Fibroblast of skin of right quadriceps (primary cell): ENCODE results near the gene DENND4A.
"Not testable (repeated sequence)": the region's sequence is repeated elsewhere in the genome, so short reads cannot be mapped to it uniquely, and the experiment has no call there.

Source experiments
- DNase-seq: peaks from one replicate; pipeline ENCODE4 v3.0.0-alpha.2; 2013

The DENND4A gene

DNA sequence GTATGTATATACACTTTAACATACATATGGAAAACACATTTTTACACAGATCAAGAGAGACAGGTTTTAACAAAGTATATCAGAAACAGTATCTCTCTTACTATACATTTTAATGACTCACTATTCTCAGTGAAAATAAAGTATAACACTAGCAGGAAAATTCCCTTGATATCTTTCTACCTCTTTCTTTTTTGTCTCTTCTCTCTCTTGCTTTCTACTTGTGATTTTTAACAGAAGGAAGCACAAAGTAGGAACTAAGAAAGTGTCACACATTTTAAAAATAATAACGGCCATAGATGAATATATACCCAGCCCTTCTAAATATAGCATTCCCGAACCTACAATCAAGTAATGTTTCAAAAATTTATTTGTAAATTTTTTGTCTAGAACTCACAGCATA, 4.8 kb downstream of the DENND4A start:
- no peak for DNase-seq

DNA sequence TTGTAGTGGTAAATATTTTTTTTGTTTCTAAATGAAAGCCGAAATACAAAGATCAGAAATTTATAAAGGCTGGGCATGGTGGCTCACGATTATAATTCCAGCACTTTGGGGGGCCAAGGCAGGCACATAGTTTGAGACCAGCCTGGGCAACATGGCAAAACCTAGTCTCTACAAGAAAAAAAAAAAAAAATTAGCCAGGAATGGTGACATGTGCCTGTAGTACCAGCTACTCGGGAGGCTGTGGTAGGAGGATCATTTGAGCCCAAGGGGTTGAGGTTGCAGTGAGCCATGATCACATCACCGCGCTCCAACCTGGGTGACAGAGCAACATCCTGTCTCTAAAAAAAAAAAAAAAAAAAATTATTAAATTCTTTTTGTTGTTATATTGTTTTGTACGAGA, 6.9 kb downstream of the DENND4A start:
- no peak for DNase-seq

DNA sequence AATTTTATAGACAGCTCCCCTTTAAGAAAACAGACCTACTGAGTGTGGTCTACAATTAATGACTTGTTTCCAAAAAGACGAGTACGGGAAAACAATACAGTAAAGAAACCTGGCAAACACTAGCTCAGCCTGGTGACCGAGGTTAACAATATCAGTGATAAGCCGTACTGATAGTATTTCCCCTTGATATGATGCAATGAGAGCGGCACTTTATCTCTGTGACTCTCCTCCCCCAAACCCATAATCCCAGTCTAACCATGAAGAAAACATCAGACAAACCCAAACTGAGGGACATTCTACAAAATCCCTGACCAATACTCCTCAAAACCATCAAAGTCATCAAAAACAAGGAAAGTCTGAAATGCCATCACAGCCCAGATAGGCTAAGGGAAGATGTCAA, 8.2 kb downstream of the DENND4A start:
- DNase-seq, result no peak

DNA sequence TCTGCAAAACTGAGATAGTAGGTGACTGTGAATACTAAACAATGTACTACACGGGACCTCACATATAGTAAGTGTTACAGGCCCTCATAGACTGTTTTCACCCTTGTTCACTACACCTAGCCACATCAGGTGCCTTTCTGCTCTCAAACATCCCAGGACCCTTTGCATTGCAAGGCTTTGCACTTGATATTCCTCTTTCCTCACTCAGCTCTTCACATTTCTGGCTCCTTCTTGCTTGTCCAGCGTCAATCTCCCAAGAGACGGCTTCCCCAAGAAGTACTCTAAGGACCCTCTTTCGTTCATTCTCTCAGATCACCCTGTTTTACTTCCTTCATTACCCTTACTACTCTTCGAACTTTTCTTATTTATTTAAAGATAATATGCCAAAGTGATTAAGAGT, 10.0 kb downstream of the DENND4A start:
- no peak for DNase-seq

DNA sequence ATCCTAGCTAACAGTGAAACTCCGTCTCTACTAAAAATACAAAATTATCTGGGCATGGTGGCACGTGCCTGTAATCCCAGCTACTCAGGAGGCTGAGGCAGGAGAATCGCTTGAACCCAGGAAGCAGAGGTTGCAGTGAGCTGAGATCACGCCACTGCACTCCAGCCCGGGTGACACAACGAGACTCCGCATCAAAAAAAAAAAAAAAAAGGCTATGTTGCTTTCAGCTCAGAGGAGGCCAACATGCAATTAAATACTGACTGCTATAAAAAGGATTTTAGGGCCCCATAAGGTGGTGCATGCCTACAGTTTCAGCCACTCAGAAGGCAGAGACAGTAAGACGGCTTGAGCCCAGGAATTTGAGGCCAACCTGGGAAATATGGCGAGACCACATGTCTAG, 13.4 kb downstream of the DENND4A start:
- not testable (repeated sequence) for DNase-seq

DNA sequence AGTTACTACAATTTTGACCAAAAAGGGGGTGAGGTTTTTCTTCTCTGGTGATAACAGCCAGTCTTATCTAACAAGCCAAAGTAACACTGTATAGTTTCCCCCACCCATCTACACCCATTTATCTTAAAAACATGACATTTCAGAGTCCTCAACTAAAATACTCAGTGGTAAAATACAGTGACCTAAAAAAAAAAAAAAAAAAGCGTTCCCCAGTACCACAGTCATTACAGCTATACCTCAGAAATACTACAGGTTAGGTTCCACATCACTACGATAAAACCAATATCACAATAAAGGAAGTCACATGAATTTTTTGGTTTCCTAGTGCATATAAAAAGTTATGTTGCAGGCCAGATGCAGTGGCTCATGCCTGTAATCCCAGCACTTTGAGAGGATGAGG, 13.8 kb downstream of the DENND4A start:
- no peak for DNase-seq

DNA sequence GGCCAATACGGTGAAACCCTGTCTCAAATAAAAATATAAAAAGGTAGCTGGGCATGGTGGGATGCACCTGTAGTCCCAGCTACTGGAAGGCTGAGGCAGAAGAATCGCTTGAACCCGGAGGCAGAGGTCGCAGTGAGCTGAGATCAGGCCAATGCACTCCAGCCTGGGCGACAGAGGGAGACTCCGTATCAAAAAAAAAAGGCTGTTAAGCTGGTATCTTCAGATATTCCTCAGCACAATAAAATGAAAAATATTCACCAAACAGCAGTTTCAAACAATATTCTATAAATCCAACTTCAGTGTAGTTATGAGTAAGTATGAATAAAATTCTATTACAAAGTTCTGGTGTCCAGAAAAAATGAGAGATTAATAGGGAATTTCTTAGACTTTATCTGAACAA, 14.2 kb downstream of the DENND4A start:
- no peak for DNase-seq

DNA sequence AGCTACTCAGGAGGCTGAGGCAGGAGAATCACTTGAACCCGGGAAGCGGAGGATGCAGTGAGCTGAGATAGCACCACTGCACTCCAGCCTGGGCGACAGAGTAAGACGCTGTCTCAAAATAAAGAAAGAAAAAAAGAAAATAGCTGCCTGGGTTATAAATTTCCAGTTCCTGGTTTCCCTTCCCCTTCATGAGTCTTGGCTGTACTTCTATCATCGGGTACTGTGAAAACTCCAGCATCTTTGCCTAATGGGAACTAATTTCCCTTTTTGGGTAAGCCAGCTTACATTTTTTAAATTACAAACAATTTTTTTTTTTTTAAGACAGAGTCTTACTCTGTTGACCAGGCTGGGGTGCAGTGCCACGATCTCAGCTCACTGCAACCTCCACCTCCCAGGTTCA, 15.0 kb downstream of the DENND4A start:
- no peak for DNase-seq

DNA sequence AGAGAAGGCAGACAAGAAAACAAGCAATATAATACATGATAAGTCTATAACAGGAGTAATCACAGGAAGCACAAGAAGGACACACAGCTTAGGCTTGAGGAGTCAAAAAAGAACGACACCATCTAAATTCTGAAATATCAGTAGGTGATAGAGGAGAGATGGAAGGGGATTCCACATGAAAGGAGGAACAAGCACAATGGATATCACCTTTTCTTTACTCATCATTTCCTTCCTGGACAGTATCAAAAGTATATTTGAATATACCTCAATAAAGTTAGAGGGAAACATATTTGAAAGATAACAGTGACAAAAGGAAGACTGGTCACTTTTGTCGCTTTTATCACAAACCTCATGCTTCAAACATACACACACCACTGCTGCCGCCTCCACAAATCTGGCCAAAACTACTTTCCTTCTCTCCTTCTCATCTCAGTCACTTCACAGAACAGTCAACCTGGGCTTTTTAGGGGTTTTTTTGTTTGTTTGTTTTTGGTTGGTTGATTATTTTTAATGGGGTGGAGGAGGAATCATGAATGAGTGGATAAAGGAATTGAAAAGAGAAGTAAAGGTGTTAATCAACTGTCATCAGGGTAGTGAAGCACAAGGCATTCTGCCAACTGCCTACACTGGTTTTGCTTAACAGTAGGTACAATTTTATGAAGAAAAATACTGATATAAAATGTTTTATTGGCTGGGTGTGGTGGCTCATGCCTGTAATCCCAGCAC, 18.5 kb downstream of the DENND4A start:
- no peak for DNase-seq

DNA sequence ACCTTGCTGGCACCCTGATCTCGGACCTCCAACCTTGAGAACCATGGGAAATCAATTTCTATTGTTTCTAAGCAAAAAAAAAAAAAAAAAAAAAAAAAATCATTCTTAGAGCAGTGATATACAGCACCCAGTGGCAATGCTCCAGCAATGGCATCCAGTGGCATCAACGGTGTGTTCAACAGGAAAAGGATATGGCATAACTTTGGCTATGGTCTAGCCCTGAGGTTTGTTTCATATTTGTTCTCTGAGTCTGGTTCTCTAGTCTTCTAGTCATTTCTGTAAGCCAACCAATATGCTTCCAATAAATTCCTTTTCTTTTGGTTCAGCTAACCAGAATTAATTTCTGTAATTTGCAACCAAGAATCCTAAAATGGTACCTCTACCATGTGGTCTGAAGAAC, 19.2 kb downstream of the DENND4A start:
- DNase-seq, result peak; percentile 6

DNA sequence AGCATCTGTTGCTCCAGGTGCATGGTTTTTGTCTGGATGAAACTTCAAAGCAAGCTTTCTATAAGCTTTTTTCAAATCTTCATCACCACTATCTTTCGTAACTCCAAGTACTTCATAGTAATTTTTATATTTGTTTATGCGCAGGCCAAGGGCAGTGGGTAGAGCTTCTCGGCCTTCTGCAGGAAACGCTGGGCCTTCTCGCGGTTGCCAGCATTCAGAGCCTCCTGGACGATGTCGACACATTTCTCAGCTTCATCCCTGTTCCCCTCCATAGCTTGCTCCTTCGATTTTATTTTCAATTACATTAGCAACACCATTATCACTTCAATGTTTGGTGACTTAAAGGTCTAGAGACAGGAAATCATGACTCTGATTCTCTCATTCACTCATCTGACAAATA, 20.2 kb downstream of the DENND4A start:
- DNase-seq, result no peak

DNA sequence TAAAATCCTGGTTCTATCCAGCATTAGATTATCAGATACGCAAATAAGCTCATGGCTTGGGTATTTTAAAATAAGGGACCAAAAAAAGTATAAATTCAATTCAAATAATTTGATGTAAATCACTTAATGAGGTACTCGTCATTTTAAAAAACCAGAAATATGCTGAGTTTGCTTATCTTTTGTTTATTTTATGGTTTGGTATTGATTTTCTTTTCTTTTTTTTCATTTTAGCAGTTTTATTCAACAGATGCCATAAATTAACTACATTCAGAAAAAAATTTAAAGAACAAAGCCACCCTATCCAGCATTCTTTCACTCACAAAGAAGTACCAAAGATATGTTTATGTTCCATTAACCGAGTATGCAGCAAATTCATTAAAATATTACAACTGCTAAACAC, 22.6 kb downstream of the DENND4A start:
- DNase-seq, result no peak

DNA sequence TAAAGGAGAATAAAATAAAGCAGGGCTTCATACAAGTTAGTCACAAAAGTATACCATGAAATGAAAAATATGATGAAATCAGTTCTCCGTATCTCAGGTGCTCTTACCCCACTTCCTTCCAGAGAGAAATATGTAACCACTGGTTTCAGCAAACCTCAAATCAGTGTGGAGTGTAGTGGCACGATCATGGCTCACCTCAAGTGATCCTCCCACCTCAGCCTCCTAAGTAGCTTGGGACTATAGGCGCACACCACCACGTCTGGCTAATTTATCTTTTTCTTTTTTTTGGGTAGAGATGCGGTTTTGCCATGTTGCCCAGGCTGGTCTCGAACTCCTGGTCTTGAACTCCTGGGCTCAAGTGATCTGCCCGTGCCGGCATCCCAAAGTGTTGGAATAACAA, 24.2 kb downstream of the DENND4A start:
- DNase-seq, result no peak

DNA sequence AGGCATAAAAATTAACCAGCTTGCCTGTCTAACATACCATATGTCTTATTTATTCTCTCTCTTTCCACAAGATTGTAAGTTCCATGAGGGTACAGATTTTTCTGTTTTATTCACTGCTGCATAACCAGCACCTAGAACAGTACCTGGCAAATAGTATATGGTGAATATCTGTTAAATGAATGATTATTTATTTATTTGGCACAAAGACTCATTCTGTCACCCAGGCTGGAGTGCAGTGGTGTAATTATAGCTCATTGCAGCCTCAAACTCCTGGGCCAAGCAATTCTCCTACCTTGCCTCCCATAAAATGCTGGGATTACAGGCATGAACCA, 24.9 kb downstream of the DENND4A start:
- no peak for DNase-seq

DNA sequence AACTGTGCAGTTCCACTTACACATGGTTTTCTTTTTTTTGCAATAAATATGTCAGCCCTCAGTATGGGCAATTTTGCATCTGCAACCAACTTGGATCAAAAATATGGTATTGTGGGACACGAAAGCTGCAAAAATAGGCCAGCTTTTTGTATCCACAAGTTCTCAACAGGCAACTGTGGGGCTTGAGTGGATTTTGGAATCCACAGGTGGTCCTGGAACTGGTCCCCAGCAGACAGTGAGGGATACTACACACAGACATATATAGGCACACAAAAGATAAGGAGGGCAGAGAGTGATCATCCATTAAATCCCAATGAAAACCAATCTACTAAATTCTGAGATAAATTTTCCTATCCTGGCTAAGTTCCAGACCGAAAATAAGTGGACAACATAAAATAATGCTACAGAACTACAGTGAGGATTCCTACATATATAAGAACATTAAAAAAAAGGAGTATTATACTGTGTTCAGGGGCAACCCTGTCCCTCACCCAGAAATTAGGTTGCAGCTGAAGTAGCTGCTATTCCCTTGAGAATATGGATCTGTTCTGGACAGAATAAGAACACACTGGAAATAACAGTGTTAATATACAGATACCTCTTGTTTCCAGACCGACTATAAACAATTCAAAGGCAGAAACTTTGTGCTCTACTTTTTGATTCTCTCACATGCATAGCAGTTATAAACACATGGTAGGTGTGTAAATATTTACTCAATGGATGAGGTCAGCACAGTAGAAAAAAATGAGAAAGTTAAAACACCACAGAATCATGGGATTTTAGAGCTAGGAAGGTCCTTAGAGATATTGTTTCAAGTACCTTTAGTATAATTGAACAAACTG, 25.4 kb downstream of the DENND4A start:
- no peak for DNase-seq

DNA sequence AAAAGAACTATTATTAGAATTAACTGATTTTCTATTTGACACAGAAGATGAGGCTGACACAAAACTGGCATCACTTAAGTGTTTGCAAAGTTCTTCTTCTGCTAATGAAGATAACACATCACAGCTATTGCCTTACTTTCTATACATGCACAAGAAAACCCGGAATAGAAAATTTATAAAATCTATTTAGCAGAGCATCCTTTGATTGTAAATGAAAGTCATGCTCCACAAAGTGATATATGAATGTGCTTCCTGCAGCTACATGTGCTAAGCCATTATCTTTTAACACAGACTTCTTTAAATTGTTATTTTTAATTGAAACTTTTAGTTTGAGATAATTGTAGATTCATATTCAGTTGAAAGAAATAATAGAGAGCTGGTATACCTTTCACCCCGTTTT, 27.0 kb downstream of the DENND4A start:
- no peak for DNase-seq

DNA sequence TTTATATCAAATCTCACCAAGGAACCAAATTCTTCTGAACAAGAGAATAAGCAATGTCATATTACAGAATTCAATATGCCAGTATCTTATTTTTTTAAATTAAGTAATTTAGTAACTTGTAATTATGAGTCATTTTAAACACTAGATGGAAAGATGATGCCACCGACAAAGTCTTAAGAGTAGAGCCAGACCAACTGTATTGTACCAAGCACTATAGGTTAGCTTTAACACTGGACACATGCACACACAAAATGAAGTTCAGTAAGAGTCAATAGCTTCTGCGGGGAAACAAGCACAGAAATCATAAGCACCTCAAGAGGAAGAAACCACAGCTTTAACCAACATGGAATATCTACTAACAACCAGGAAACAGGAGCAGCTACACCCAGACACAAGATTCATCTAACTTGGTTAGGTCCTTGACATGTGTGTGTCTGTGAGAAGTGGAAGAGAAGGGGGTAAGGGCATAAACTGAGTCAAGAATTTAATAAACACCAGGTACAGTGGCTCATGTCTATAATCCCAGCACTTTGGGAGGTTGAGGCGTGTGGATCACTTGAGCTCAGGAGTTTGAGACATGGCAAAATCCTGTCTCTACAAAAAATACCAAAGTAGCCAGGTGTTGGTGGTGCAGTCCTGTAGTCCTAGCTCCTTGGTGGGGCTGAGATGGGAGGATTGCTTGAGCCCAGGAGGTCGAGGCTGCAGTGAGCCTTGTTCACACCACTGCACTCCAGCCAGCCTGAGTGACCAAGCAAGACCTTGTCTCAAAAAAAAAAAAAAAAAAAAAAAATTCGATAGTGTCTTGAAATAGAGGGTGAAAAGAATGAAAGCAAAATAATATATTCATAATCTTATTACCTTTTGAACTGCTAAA, 28.9 kb downstream of the DENND4A start:
- DNase-seq, result no peak

DNA sequence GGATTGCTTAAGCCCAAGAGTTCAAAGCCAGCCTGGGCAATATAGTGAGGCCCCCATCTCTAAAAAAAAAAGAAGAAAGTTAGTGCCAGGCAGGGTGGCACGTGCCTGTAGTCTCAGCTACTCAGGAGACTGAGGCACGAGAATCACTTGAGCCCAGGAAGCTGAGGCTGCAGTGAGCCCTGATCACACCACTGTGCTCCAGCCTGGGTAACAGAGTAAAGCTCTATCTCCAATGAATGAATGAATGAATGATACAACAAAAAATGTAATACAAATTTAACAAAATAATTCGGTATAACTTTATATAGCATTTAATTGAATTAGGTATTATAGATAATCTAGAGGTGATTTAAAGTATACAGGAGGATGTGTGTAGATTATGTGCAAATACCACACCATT, 29.7 kb downstream of the DENND4A start:
- no peak for DNase-seq

DNA sequence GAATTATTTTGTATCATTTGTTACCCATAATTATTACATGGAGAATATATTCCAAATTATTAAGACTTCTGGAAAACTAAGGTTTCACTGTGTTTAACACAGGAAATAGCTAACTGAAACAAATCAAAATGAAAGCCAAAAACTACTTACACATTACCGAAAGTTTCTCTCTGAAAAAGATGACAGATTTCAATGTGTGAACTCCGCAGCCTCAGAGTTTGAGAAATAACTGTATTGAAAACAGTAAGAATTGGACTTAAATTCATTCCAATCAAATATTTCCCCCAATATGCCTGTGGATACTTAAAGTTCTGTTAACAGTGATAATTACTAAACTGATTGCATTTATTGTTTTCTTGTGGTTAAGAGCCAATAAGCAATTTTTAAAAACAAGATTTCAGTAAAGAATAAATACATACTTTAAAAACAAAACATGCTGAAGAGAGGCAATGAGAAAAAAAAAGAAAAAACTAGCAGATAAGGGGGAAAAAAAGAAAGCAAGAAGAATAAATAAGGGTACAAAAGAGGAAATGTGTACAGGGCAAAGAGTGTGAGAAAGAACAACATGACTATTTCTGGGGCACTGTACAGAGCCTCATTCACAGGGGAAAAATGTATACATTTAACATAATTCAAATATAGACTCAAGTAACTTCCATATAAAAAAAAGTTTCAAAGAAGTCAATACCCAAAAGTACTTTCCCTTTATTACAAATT, 30.7 kb downstream of the DENND4A start:
- no peak for DNase-seq

DNA sequence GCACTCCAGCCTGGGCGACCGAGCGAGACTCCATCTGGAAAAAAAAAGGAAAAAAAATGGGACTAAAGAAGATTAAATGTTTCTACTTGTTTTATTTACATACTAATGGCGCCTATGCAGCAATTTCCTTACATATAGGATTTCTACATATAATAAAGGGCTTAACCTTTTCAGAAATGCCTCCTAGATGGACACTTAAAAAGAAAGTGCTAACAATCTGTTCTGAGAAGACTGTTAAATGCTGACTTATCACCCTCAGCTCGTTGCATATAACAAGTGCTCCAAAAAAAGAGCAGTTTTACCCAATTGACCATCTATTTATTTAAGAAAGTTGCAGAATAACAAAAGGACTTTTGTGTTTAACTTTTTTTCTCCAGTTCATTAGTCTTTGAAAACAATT, 32.7 kb downstream of the DENND4A start:
- DNase-seq, result no peak

DNA sequence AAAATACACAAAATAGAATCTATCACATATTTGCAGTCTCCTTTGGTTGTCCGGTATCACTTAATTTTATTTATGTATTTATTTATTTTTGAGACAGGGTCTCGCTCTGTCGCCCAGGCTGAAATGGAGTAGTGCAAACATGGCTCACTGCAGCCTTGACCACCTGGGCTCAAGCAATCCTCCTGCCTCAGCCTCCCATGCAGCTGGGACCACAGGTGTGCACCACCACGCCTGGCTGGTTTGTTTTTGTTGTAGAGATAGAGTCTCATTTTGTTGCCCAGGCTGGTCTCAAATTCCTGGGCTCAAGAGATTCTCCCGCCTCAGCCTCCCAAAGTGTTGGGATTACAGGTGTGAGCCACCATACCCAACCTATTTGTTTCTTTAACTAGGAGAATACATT, 33.9 kb downstream of the DENND4A start:
- DNase-seq, result no peak

DNA sequence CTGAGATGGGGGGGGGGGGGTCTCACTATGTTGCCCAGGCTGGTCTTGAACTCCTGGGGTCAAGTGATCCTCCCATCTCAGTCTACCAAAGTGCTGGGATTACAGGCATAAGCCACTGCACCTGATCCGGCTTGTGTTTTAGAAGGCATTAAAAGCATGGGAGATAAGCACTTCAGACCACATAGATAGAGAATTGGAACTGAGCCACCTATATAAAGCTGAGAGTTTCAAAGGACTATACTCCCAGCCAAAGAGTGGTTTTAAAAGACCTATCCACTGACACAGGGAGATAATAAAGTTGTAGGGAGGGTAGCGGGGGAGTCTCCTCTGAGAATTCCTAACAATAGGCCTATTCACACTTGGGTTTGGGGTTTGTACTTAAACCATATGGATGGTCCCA, 34.8 kb downstream of the DENND4A start:
- no peak for DNase-seq

DNA sequence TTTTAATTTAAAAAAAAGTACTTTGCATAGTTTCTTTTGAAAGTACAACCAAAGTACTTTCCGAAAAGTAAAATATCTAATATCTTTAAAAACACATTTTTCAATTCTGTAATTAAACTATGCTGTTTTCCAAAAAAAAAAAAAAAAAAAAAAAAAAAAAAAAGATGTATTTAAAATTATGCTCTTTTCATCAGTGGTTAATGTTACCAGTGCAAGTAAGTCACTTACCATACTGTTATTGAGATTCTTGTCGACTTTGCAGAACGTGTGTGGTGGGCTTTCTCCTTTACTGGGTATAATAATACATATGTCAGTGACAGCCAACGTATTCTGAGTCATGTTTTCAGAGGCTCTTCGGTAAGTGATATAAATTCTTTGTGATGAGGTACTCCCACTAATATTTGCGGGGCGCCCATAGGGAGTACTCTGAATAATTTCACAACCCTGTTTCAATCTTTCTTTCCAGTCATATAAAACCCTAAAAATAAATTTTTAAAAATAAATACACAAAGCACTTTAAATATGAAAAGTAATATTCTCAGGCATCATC, 39.9 kb downstream of the DENND4A start:
- DNase-seq, result peak; percentile 55
